ENCODE results near the gene FLII. TPM values are rescaled to one million over a fixed set of nuclear protein-coding genes. Genes with fewer than 3 reads are reported as not detected.

Gene FLII
- total RNA-seq, 4 donors from 2014 or later = 365 to 919 (median 428) TPM

DNA sequence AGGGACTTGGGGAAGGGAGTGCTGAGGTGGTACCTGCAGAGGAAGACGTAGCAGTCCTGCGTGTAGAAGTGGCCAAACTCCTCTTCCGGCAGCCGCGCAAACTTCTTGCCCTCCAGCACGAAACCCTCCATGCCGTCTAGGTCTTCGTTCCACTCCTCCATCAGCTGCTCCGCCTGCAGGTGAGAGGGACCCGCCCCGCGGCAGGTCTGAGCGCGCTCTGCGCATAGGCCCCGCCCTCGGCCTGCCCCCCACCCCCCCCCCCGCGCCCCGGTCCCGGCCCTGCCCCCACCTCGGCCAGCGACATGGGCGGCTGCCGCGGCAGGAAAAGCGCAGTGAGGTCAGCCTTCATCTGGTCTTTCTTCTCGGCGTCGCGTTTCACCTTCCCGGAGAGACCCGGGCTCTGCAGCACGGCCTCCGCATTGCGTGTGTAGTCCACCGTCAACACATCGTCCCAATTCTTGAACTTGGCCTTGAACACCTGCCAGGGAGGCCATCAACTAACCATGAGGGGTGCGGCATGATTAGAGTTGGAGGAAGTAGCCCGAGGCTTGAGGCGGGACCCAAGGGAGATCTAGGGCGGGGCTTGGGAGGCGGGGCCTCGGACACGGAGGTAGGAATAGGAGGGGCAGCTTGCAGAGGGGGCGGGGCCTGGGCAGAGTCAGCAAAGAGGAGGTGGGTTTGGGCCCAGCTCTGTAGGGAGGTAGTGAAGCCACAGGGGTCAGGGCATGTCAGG, 11.5 kb downstream of the FLII start:
- peak; percentile 93 for DNase-seq
- in situ Hi-C loops (cut with MboI; ENCODE audit: low pct_ligation_motif_present in 1 of 4, low pct_unique_long_range_greater_than_20kb in 1 of 4, low sequenced_read_pairs in 3 of 4) = no loop called here

DNA sequence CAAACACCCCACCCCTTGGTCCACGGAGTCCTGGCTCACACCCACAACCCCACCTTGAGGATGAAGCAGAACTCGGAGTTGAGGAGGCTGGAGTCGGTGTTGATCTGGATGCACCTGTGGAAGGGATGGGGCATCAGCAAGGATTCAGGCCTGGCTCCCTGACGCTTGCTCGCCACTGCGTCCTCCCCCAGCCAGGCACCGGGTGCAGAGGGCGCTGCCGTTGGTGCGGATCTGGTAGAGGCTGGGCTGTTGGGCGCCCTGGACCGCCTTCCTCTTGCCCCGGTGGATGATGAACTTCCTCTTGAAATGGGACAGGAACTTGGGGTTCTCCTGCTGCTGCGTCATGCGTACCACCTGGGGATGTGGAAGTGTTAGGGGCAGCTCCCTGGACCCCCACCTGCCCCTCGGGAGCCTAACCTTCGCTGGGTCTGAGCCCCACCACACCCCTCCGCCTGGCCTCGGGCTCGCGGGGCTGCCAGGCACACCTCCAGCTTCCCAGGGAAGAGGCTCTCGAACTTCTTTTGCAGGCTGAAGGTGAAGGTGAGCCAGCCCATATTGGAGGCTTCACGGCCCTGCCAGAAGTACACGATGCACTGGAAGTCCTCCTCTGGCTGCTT, 12.3 kb downstream of the FLII start:
- Histone ChIP-seq H3K4me3 (no peak overlapping the region), H3K9me3 (no peaks in the 10 kb centered on the region), H3K36me3 (peaks cover 0 to 26% (median 11%) of the 10 kb centered on the region in 4 donors), H3K27ac (peak overlapping the region in 3 of 4 donors; percentile 55 to 77 (median 59)), H3K27me3 (no peaks in the 10 kb centered on the region), H3K4me1 (peaks cover 0 to 19% (median 4%) of the 10 kb centered on the region in 4 donors)
- TF ChIP-seq EP300 (IDR thresholded peaks at IDR 0.05; ENCODE audit: low read depth) = no peak
- no peak for TF ChIP-seq POLR2A (IDR thresholded peaks at IDR 0.05)
- TF ChIP-seq POLR2AphosphoS5 (IDR thresholded peaks at IDR 0.05) = no peak
- TF ChIP-seq, protein P1, sequence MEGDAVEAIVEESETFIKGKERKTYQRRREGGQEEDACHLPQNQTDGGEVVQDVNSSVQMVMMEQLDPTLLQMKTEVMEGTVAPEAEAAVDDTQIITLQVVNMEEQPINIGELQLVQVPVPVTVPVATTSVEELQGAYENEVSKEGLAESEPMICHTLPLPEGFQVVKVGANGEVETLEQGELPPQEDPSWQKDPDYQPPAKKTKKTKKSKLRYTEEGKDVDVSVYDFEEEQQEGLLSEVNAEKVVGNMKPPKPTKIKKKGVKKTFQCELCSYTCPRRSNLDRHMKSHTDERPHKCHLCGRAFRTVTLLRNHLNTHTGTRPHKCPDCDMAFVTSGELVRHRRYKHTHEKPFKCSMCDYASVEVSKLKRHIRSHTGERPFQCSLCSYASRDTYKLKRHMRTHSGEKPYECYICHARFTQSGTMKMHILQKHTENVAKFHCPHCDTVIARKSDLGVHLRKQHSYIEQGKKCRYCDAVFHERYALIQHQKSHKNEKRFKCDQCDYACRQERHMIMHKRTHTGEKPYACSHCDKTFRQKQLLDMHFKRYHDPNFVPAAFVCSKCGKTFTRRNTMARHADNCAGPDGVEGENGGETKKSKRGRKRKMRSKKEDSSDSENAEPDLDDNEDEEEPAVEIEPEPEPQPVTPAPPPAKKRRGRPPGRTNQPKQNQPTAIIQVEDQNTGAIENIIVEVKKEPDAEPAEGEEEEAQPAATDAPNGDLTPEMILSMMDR (IDR thresholded peaks at IDR 0.05) = no peak
- 87% methylated on average over 24 of the region's 24 CpGs; no CpG with 5 or more reads in 1 of the 2 donors for WGBS, 2 donors (ENCODE audit: low coverage in 1 of 2)
- in situ Hi-C loops (cut with MboI; ENCODE audit: low pct_ligation_motif_present in 1 of 4, low pct_unique_long_range_greater_than_20kb in 1 of 4, low sequenced_read_pairs in 3 of 4) = no loop called here
- no peak for DNase-seq
- intact Hi-C loops (cut with DNase I; ENCODE audit: low total_unique reads) = no loop called here

More for the DNA sequence above, 11.5 kb downstream of the FLII start:
- H3K4me1 ChIP-seq = peaks cover 0 to 19% (median 4%) of the 10 kb centered on the region in 4 donors
- H3K4me3 ChIP-seq = peak overlapping the region in 2 of 4 donors; percentile 6 to 21
- H3K27me3 ChIP-seq = no peaks in the 10 kb centered on the region
- 46% methylated on average over 44 of the region's 46 CpGs; no CpG with 5 or more reads in 1 of the 2 donors for WGBS, 2 donors (ENCODE audit: low coverage in 1 of 2)
- peaks cover 0 to 33% (median 15%) of the 10 kb centered on the region in 4 donors for H3K36me3 ChIP-seq
- peak overlapping the region; percentile 55 to 77 (median 60) for H3K27ac ChIP-seq
- TF ChIP-seq, protein P1 (IDR thresholded peaks at IDR 0.05) = no peak
- TF ChIP-seq POLR2A (IDR thresholded peaks at IDR 0.05) = peak; percentile 44
- TF ChIP-seq EP300 (IDR thresholded peaks at IDR 0.05; ENCODE audit: low read depth) = no peak
- TF ChIP-seq POLR2AphosphoS5 (IDR thresholded peaks at IDR 0.05) = peak in 2 of 3 donors; percentile 43 to 62
- no peaks in the 10 kb centered on the region for H3K9me3 ChIP-seq
- intact Hi-C loops (cut with DNase I; ENCODE audit: low total_unique reads) = no loop called here

DNA sequence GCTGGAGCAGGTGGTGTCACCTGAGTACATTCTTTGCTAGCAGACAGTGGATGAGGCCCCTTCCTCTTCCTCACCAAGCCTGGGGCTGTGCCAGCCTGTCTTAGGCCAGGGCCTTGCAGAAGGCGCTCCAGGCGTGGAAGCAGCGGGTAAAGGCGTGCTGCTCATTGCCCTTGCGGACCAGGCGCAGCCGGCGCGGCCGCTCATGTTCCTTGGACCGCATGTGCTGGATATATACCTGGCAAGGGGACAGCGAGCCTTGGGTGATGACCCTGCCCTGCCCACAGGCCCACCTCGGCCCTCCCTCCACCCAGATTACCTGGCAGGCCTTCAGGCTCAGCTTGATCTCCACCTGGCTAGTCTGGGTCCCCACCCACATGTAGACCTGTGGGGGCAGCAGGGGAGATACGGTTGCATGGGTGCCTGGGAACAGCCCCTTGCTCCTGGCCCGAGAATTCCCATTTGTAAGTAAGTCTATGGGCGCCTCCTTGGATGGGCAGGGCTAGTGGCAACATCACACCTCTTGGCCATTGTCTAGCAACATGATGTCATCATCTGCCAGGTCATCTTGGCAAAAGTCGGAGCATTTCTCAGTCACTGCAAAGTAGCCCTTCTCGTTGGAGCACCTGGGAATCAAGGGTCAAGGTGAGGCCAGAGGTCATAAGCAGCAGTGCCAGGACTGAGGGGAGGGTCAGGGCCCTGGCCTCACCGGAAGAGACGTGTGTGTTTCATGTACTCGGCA, 13.3 kb downstream of the FLII start:
- DNase-seq = no peak
- H3K27ac ChIP-seq = no peak overlapping the region
- no peaks in the 10 kb centered on the region for H3K9me3 ChIP-seq
- H3K36me3 ChIP-seq = peaks cover 0 to 17% (median 9%) of the 10 kb centered on the region in 4 donors
- H3K4me1 ChIP-seq = peaks cover 0 to 15% (median 2%) of the 10 kb centered on the region in 4 donors
- intact Hi-C loops (cut with DNase I; ENCODE audit: low total_unique reads) (no loop called here), in situ Hi-C loops (cut with MboI; ENCODE audit: low pct_ligation_motif_present in 1 of 4, low pct_unique_long_range_greater_than_20kb in 1 of 4, low sequenced_read_pairs in 3 of 4) (no loop called here)
- no peak for TF ChIP-seq POLR2AphosphoS5 (IDR thresholded peaks at IDR 0.05)
- TF ChIP-seq, protein P1 (IDR thresholded peaks at IDR 0.05) = no peak
- TF ChIP-seq EP300 (IDR thresholded peaks at IDR 0.05; ENCODE audit: low read depth) = no peak
- TF ChIP-seq POLR2A (IDR thresholded peaks at IDR 0.05) = no peak
- 86 to 93% methylated on average over 3 to 13 of the region's 21 CpGs for WGBS, 2 donors (ENCODE audit: low coverage in 1 of 2)
- H3K27me3 ChIP-seq = no peaks in the 10 kb centered on the region
- H3K4me3 ChIP-seq = no peak overlapping the region

Data from transverse colon (tissue), 4 donors.